ENCODE data around the gene TRAPPC14. TPM values are rescaled to one million over a fixed set of nuclear protein-coding genes. Genes with fewer than 3 reads are reported as not detected.
"Not testable (repeated sequence)": the region's sequence is repeated elsewhere in the genome, so short reads cannot be mapped to it uniquely, and the experiment has no call there.

The TRAPPC14 gene
- polyA plus RNA-seq, 1 experiment: 3.5 TPM

GRCh38 chr7:100195222-100195621 lies 36.7 kb upstream of the TRAPPC14 start:
- H3K27ac ChIP-seq (ENCODE audit: low read depth, low read length): no peak overlapping the region
- peaks cover 9% of the 10 kb centered on the region for H3K27me3 ChIP-seq (ENCODE audit: control insufficient read depth, insufficient read depth, low read length)
- ChIA-PET CTCF (interaction anchor here (0.6 to 1.4 kb wide), 3 partner anchors 21 to 62 kb away, joined by 3 to 6 read pairs (median 4); no protein-coding TSS in a partner anchor), POLR2A (no interaction called here)
- no peak for DNase-seq (ENCODE audit: low read depth, low spot score)
- no peak for TF ChIP-seq CTCF (IDR thresholded peaks at IDR 0.05; ENCODE audit: low read depth, low read length)
- H3K9me3 ChIP-seq (ENCODE audit: control insufficient read depth, insufficient read depth, low read length): no peaks in the 10 kb centered on the region
- no peak overlapping the region for H3K4me3 ChIP-seq (ENCODE audit: low read depth, low read length)

- TF ChIP-seq CTCF (IDR thresholded peaks at IDR 0.05; ENCODE audit: low read depth, low read length): no peak
- H3K9me3 ChIP-seq (ENCODE audit: control insufficient read depth, insufficient read depth, low read length): no peaks in the 10 kb centered on the region
- H3K4me3 ChIP-seq (ENCODE audit: low read depth, low read length): no peak overlapping the region
- no peak for DNase-seq (ENCODE audit: low read depth, low spot score)
- ChIA-PET POLR2A (interaction anchor here (1.2 kb wide), 1 partner anchor 18 kb away, joined by 3 read pairs; no protein-coding TSS in a partner anchor), CTCF (interaction anchor here (0.9 kb wide), 1 partner anchor 60 kb away, joined by 3 read pairs; no protein-coding TSS in a partner anchor)
- H3K27me3 ChIP-seq (ENCODE audit: control insufficient read depth, insufficient read depth, low read length): peaks cover 6% of the 10 kb centered on the region
- no peak overlapping the region for H3K27ac ChIP-seq (ENCODE audit: low read depth, low read length)
These were observed 34.4 kb upstream of the TRAPPC14 start for GRCh38 chr7:100192969-100193368.

GRCh38 chr7:100192281-100192862 lies 33.8 kb upstream of the TRAPPC14 start:
- H3K4me3 ChIP-seq (ENCODE audit: low read depth, low read length); POLR2A ChIA-PET; H3K27ac ChIP-seq (ENCODE audit: low read depth, low read length); DNase-seq (ENCODE audit: low read depth, low spot score); H3K9me3 ChIP-seq (ENCODE audit: control insufficient read depth, insufficient read depth, low read length); H3K27me3 ChIP-seq (ENCODE audit: control insufficient read depth, insufficient read depth, low read length): not testable (repeated sequence)
- CTCF ChIA-PET: interaction anchor here (0.9 kb wide), 1 partner anchor 59 kb away, joined by 3 read pairs; no protein-coding TSS in a partner anchor

GRCh38 chr7:100191775-100192174 lies 33.3 kb upstream of the TRAPPC14 start:
- Histone ChIP-seq H3K27ac (ENCODE audit: low read depth, low read length) (no peak overlapping the region), H3K27me3 (ENCODE audit: control insufficient read depth, insufficient read depth, low read length) (peaks cover 3% of the 10 kb centered on the region), H3K4me3 (ENCODE audit: low read depth, low read length) (no peak overlapping the region), H3K9me3 (ENCODE audit: control insufficient read depth, insufficient read depth, low read length) (no peaks in the 10 kb centered on the region)
- ChIA-PET POLR2A (no interaction called here), CTCF (no interaction called here)
- peak; percentile 18 for DNase-seq (ENCODE audit: low read depth, low spot score)
- TF ChIP-seq CTCF (IDR thresholded peaks at IDR 0.05; ENCODE audit: low read depth, low read length): no peak

GRCh38 chr7:100190048-100190711 lies 31.7 kb upstream of the TRAPPC14 start:
- CTCF ChIA-PET: interaction anchor here (0.6 to 3.5 kb wide), 15 partner anchors 9 to 196 kb away, joined by 3 to 22 read pairs (median 5); partner anchors contain the start of genes GPC2 and STAG3

More at GRCh38 chr7:100190048-100190711, 31.7 kb upstream of the TRAPPC14 start:
- Histone ChIP-seq H3K27ac (ENCODE audit: low read depth, low read length) (no peak overlapping the region), H3K4me3 (ENCODE audit: low read depth, low read length) (no peak overlapping the region), H3K9me3 (ENCODE audit: control insufficient read depth, insufficient read depth, low read length) (no peaks in the 10 kb centered on the region), H3K27me3 (ENCODE audit: control insufficient read depth, insufficient read depth, low read length) (no peaks in the 10 kb centered on the region)
- DNase-seq (ENCODE audit: low read depth, low spot score): peak; percentile 24
- POLR2A ChIA-PET: no interaction called here
- TF ChIP-seq CTCF (IDR thresholded peaks at IDR 0.05; ENCODE audit: low read depth, low read length): peak; percentile 58

Data from AG04450 (cell line).